VCaP (cell line): ENCODE results near the gene OSBPL3.
A peak's percentile ranks its signal among the peaks of the same experiment; 100 is the strongest.

ENCODE experiments used
- H3K27ac ChIP-seq: fragments of 450-650 bp; 2 replicates; pipeline ENCODE4 v1.5.1; 2017
- CTCF ChIP-seq: fragments of 450-650 bp; conservative IDR thresholded peaks from 2 replicates; pipeline ENCODE4 v1.5.1; 2017; ENCODE audit warnings: mild to moderate bottlenecking, moderate library complexity

Gene OSBPL3

GRCh38 chr7:24842449-24843241 is 137.3 kb downstream of the OSBPL3 start:
- peak overlapping the region; percentile 90 for H3K27ac ChIP-seq
- TF ChIP-seq CTCF = no peak

- TF ChIP-seq CTCF = no peak
- peak overlapping the region; percentile 90 for H3K27ac ChIP-seq
Observed at GRCh38 chr7:24842029-24842428, 137.9 kb downstream of the OSBPL3 start.

- TF ChIP-seq CTCF = no peak
- no peak overlapping the region for H3K27ac ChIP-seq
Observed at GRCh38 chr7:24840563-24840962, 139.4 kb downstream of the OSBPL3 start.

- no peak for TF ChIP-seq CTCF
- H3K27ac ChIP-seq = no peak overlapping the region
Observed at GRCh38 chr7:24836084-24836483, 143.9 kb downstream of the OSBPL3 start.

GRCh38 chr7:24835643-24836042 is 144.3 kb downstream of the OSBPL3 start:
- no peak overlapping the region for H3K27ac ChIP-seq
- TF ChIP-seq CTCF = no peak

- TF ChIP-seq CTCF = no peak
Observed at GRCh38 chr7:24834128-24834798, 145.7 kb downstream of the OSBPL3 start.

GRCh38 chr7:24833549-24833948 is 146.4 kb downstream of the OSBPL3 start:
- TF ChIP-seq CTCF = no peak
- no peak overlapping the region for H3K27ac ChIP-seq

More at GRCh38 chr7:24834128-24834798, 145.7 kb downstream of the OSBPL3 start:
- no peak overlapping the region for H3K27ac ChIP-seq
